Loucy (cell line): ENCODE results near the gene LDLRAD4.

Experiments
- H2AFZ ChIP-seq: fragments of 200-600 bp; sonication (generic); 2 replicates; pipeline ENCODE4 v1.6.0; 2016; ENCODE audit warnings: antibody characterized with exemption, mild to moderate bottlenecking, low read length, moderate library complexity
- H3F3A ChIP-seq: fragments of 200-600 bp; 2 replicates; pipeline ENCODE4 v1.6.0; 2016; ENCODE audit warnings: antibody characterized with exemption, low read depth, mild to moderate bottlenecking
- H3K27me3 ChIP-seq: fragments of 200-600 bp; sonication (generic); 2 replicates; pipeline ENCODE4 v1.6.1; 2014; ENCODE audit warnings: low read length, mild to moderate bottlenecking; ENCODE audit not compliant: insufficient read depth, poor library complexity, severe bottlenecking
- H3K36me3 ChIP-seq: fragments of 200-600 bp; sonication (generic); 2 replicates; pipeline ENCODE4 v1.6.1; 2016; ENCODE audit warnings: low read length; ENCODE audit not compliant: insufficient read depth
- H3K4me1 ChIP-seq: fragments of 200-600 bp; sonication (generic); 2 replicates; pipeline ENCODE4 v1.5.1; 2014; ENCODE audit warnings: low read length, mild to moderate bottlenecking; ENCODE audit not compliant: insufficient read depth, poor library complexity, severe bottlenecking
- H3K4me2 ChIP-seq: fragments of 200-600 bp; sonication (generic); 2 replicates; pipeline ENCODE4 v1.6.0; 2014; ENCODE audit warnings: antibody characterized with exemption, low read length, low read depth, mild to moderate bottlenecking; ENCODE audit not compliant: poor library complexity, severe bottlenecking
- H3K4me3 ChIP-seq: fragments of 200-600 bp; sonication (generic); 2 replicates; pipeline ENCODE4 v1.5.1; 2014; ENCODE audit warnings: low read length, mild to moderate bottlenecking, mixed read lengths; ENCODE audit not compliant: poor library complexity, severe bottlenecking
- H3K79me2 ChIP-seq: fragments of 200-600 bp; sonication (generic); 2 replicates; pipeline ENCODE4 v1.6.1; 2014; ENCODE audit warnings: low read length; ENCODE audit not compliant: insufficient read depth
- H3K9ac ChIP-seq: fragments of 200-600 bp; sonication (generic); 2 replicates; pipeline ENCODE4 v1.6.0; 2014; ENCODE audit warnings: mild to moderate bottlenecking, low read depth, low read length, moderate library complexity; ENCODE audit not compliant: poor library complexity, severe bottlenecking
- H3K9me2 ChIP-seq: fragments of 200-600 bp; sonication (generic); replicated peaks from 2 replicates; pipeline ENCODE4 v1.6.1; 2016; ENCODE audit warnings: low read depth, low read length, mixed read lengths
- H3K9me3 ChIP-seq: fragments of 200-600 bp; sonication (generic); 2 replicates; pipeline ENCODE4 v1.6.1; 2014; ENCODE audit warnings: mild to moderate bottlenecking, antibody characterized with exemption, low read length, low read depth; ENCODE audit not compliant: insufficient read depth
- H4K20me1 ChIP-seq: fragments of 200-600 bp; sonication (generic); 2 replicates; pipeline ENCODE4 v1.6.0; 2014; ENCODE audit warnings: antibody characterized with exemption, low read length, mild to moderate bottlenecking; ENCODE audit not compliant: insufficient read depth, poor library complexity, severe bottlenecking
- CTCF ChIP-seq: fragments of 200-600 bp; sonication (generic); conservative IDR thresholded peaks from 2 replicates; pipeline ENCODE4 v1.5.1; 2014; ENCODE audit warnings: mild to moderate bottlenecking, antibody characterized with exemption, low read length
- EZH2phosphoT487 ChIP-seq: fragments of 200-600 bp; IDR thresholded peaks from 2 replicates; pipeline ENCODE4 v1.6.1; 2018; ENCODE audit warnings: antibody characterized with exemption, mild to moderate bottlenecking, moderate library complexity, borderline replicate concordance

LDLRAD4 gene

GRCh38 chr18:13587937-13588336 lies 369.4 kb downstream of the LDLRAD4 start:
- Histone ChIP-seq H3K4me1 (peaks cover 23% of the 10 kb centered on the region), H3K4me2 (no peak overlapping the region), H3K9ac (no peak overlapping the region)

GRCh38 chr18:13589316-13589715 lies 370.8 kb downstream of the LDLRAD4 start:
- Histone ChIP-seq H3K4me2 (no peak overlapping the region), H3K79me2 (peaks cover 22% of the 10 kb centered on the region; the same call in 1 of the 2 replicates), H4K20me1 (no peaks in the 10 kb centered on the region), H2AFZ (no peak overlapping the region), H3K27me3 (no peaks in the 10 kb centered on the region), H3F3A (no peaks in the 10 kb centered on the region), H3K4me3 (no peak overlapping the region), H3K9me3 (no peaks in the 10 kb centered on the region), H3K9me2 (no peaks in the 10 kb centered on the region), H3K36me3 (peaks cover under 1% of the 10 kb centered on the region; the same call in 1 of the 2 replicates), H3K9ac (no peak overlapping the region), H3K4me1 (peaks cover 23% of the 10 kb centered on the region)
- TF ChIP-seq CTCF = no peak
- no peak for TF ChIP-seq EZH2phosphoT487

More at GRCh38 chr18:13587937-13588336, 369.4 kb downstream of the LDLRAD4 start:
- H2AFZ ChIP-seq = no peak overlapping the region
- no peak for TF ChIP-seq CTCF
- no peak for TF ChIP-seq EZH2phosphoT487
- no peaks in the 10 kb centered on the region for H3K27me3 ChIP-seq
- H3K9me2 ChIP-seq = no peaks in the 10 kb centered on the region
- peaks cover 4% of the 10 kb centered on the region; the same call in 1 of the 2 replicates for H3K36me3 ChIP-seq
- H3K79me2 ChIP-seq = peaks cover 11% of the 10 kb centered on the region; the same call in 1 of the 2 replicates
- no peaks in the 10 kb centered on the region for H3K9me3 ChIP-seq
- no peaks in the 10 kb centered on the region for H3F3A ChIP-seq
- H3K4me3 ChIP-seq = no peak overlapping the region
- H4K20me1 ChIP-seq = no peaks in the 10 kb centered on the region

DNA sequence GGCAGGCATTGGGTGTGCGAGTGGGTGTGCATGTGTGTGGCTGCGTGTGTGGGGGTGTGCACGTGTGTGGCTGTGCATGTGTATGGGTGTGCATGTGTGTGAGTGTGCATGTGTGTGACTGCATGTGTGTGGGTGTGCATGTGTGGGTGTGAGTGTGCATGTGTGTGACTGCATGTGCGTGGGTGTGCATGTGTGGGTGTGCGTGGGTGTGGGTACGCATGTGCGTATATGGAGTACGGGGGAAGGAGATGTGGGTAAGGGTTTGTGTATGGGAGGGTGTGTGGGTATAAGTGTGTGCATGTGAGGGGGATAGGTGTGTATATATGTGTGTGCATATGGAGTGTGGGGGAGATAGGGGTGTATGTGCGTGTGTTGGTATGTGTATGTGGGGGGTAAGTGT lies 371.4 kb downstream of the LDLRAD4 start:
- peaks cover 22% of the 10 kb centered on the region; the same call in 1 of the 2 replicates for H3K79me2 ChIP-seq
- peaks cover 23% of the 10 kb centered on the region for H3K4me1 ChIP-seq
- H3K4me2 ChIP-seq = no peak overlapping the region
- H3K9me2 ChIP-seq = no peaks in the 10 kb centered on the region
- no peak for TF ChIP-seq CTCF
- no peak for TF ChIP-seq EZH2phosphoT487
- H3K9me3 ChIP-seq = no peaks in the 10 kb centered on the region
- H3K36me3 ChIP-seq = no peaks in the 10 kb centered on the region; the same call in 1 of the 2 replicates
- no peaks in the 10 kb centered on the region for H3F3A ChIP-seq
- no peak overlapping the region for H3K4me3 ChIP-seq
- H3K9ac ChIP-seq = no peak overlapping the region
- no peaks in the 10 kb centered on the region for H3K27me3 ChIP-seq
- H4K20me1 ChIP-seq = no peaks in the 10 kb centered on the region
- H2AFZ ChIP-seq = no peak overlapping the region
